ENCODE measurements around the gene ANKIB1.

Gene ANKIB1

GRCh38 chr7:92281031-92281430, 35.3 kb downstream of the ANKIB1 start:
- Histone ChIP-seq H3K9me3 (ENCODE audit: low read length) (peaks cover 6% of the 10 kb centered on the region), H3K4me1 (ENCODE audit: insufficient read depth, low read length) (no peaks in the 10 kb centered on the region), H3K4me3 (ENCODE audit: low read length) (no peak overlapping the region), H2AFZ (ENCODE audit: low read depth, low read length) (no peak overlapping the region), H3K27me3 (ENCODE audit: insufficient read depth, low read length) (no peaks in the 10 kb centered on the region), H3K36me3 (ENCODE audit: insufficient read depth, low read length) (no peaks in the 10 kb centered on the region)

DNA sequence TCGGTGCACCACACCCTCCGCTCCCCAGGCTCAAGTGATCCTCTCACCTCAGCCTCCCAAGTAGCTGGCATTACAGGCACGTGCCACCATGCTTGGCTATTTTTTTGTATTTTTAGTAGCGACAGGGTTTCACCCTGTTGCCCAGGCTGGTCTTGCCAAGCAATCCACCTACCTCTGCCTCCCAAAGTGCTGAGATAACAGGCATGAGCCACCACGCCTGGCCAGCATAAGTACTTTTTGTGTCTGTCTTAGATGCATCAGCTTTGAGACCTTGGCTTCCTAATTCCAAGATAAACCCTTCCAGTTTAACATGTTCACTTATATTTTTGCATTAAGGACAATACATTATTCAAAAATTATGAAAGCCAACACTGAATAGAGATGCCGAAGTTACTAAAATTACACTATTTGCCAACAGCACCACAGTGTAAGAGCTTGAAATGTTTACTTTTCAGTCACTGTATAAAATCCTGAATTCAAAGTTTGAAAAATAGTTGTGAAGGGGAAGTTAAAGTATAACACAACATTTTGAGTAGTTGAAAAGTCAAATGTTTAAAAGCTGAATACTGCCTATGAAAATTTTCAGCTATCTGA, 36.5 kb downstream of the ANKIB1 start:
- Histone ChIP-seq H3K36me3 (ENCODE audit: insufficient read depth, low read length) (no peaks in the 10 kb centered on the region), H3K4me3 (ENCODE audit: low read length) (no peak overlapping the region), H3K9me3 (ENCODE audit: low read length) (peaks cover 6% of the 10 kb centered on the region), H3K27me3 (ENCODE audit: insufficient read depth, low read length) (no peaks in the 10 kb centered on the region), H2AFZ (ENCODE audit: low read depth, low read length) (no peak overlapping the region), H3K4me1 (ENCODE audit: insufficient read depth, low read length) (no peaks in the 10 kb centered on the region)

- Histone ChIP-seq H3K36me3 (ENCODE audit: insufficient read depth, low read length) (no peaks in the 10 kb centered on the region), H2AFZ (ENCODE audit: low read depth, low read length) (no peak overlapping the region), H3K27me3 (ENCODE audit: insufficient read depth, low read length) (no peaks in the 10 kb centered on the region), H3K4me1 (ENCODE audit: insufficient read depth, low read length) (no peaks in the 10 kb centered on the region), H3K4me3 (ENCODE audit: low read length) (no peak overlapping the region), H3K9me3 (ENCODE audit: low read length) (peaks cover 6% of the 10 kb centered on the region)
Observed at GRCh38 chr7:92282930-92283329, 37.2 kb downstream of the ANKIB1 start.

DNA sequence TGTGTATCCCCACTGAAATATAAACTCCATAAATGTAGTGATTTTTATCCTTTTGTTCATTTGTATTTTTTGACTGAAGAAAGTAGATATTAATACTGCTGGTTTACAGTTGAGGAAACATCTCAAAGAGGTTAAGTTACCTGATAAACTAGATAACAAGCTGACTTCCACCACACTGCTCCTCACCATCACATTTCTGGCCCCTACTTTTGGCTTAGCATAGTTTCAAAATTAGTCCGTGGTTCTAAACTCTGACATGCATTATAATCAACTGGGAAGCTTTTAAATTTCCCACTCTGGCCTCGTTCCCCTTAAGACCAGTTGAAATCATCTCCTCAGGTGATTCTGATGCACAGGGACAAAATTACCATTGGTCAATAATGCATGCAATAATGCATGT, 43.5 kb downstream of the ANKIB1 start:
- Histone ChIP-seq H3K27me3 (ENCODE audit: insufficient read depth, low read length) (no peaks in the 10 kb centered on the region), H3K9me3 (ENCODE audit: low read length) (no peaks in the 10 kb centered on the region), H3K4me1 (ENCODE audit: insufficient read depth, low read length) (no peaks in the 10 kb centered on the region), H3K36me3 (ENCODE audit: insufficient read depth, low read length) (no peaks in the 10 kb centered on the region), H2AFZ (ENCODE audit: low read depth, low read length) (no peak overlapping the region), H3K4me3 (ENCODE audit: low read length) (no peak overlapping the region)

GRCh38 chr7:92292981-92293380, 47.2 kb downstream of the ANKIB1 start:
- Histone ChIP-seq H3K36me3 (ENCODE audit: insufficient read depth, low read length) (peaks cover 3% of the 10 kb centered on the region), H3K27me3 (ENCODE audit: insufficient read depth, low read length) (no peaks in the 10 kb centered on the region), H2AFZ (ENCODE audit: low read depth, low read length) (no peak overlapping the region), H3K4me1 (ENCODE audit: insufficient read depth, low read length) (peaks cover 5% of the 10 kb centered on the region), H3K9me3 (ENCODE audit: low read length) (no peaks in the 10 kb centered on the region), H3K4me3 (ENCODE audit: low read length) (no peak overlapping the region)

DNA sequence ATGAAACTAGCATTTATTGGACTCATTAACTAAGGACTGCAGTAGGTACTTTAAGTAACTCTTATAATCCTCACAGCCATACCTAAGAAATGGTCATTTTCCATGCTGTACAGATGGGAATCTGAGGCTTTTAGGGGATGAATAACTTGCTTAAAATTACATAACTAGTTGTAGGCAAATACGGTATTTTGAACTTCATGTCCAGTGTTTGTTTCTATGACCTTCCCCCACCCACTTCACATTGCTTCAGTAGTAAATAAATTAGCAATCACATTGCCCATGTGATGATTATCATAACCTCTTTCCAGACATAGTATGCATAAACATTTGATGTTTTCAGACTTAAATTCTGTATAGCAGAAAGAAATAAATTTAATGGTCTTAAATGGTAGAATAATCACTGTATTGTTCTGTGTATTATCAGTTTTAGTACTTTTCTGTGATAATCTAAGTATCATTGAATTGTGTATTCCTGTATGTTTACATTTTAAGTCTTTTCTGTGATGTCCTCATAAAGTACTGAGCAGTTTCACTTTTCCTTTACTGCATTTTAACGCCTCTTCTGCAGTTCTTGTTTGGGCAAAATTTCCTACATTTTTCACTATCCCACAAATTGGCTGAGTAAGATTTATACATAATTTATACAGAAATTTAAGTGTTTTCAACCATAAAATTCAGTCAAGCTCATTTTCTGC, 48.3 kb downstream of the ANKIB1 start:
- Histone ChIP-seq H3K4me1 (ENCODE audit: insufficient read depth, low read length) (peaks cover 5% of the 10 kb centered on the region), H3K36me3 (ENCODE audit: insufficient read depth, low read length) (peaks cover 3% of the 10 kb centered on the region), H3K9me3 (ENCODE audit: low read length) (no peaks in the 10 kb centered on the region), H3K27me3 (ENCODE audit: insufficient read depth, low read length) (no peaks in the 10 kb centered on the region), H3K4me3 (ENCODE audit: low read length) (no peak overlapping the region), H2AFZ (ENCODE audit: low read depth, low read length) (no peak overlapping the region)

DNA sequence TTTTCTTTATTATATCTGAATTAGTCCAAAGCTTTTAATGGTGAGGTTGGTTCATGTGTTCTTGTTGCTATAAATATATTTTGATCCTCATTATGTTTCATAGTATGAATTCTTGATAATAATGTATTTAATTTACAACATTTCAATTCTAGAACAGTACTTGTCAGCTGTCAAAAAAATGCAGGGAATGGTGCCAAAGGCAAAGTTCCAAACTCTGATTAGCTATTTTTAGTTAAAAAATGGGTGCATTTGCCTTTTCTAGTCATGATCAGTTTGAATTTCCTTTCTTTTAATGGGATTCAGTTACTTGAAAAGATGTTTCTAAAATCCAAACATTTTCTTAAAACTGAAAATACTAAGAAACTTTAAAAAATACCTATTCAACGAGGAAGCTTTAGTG, 49.6 kb downstream of the ANKIB1 start:
- Histone ChIP-seq H3K27me3 (ENCODE audit: insufficient read depth, low read length) (no peaks in the 10 kb centered on the region), H3K4me3 (ENCODE audit: low read length) (no peak overlapping the region), H3K36me3 (ENCODE audit: insufficient read depth, low read length) (peaks cover 9% of the 10 kb centered on the region)

GRCh38 chr7:92296235-92296634, 50.5 kb downstream of the ANKIB1 start:
- H3K9me3 ChIP-seq (ENCODE audit: low read length), result no peaks in the 10 kb centered on the region

More for the DNA sequence above, 49.6 kb downstream of the ANKIB1 start:
- Histone ChIP-seq H2AFZ (ENCODE audit: low read depth, low read length) (no peak overlapping the region), H3K9me3 (ENCODE audit: low read length) (no peaks in the 10 kb centered on the region), H3K4me1 (ENCODE audit: insufficient read depth, low read length) (peaks cover 5% of the 10 kb centered on the region)

GRCh38 chr7:92296880-92297445, 51.2 kb downstream of the ANKIB1 start:
- Histone ChIP-seq H3K4me1 (ENCODE audit: insufficient read depth, low read length) (peaks cover 5% of the 10 kb centered on the region), H3K36me3 (ENCODE audit: insufficient read depth, low read length) (peaks cover 11% of the 10 kb centered on the region), H2AFZ (ENCODE audit: low read depth, low read length) (no peak overlapping the region), H3K9me3 (ENCODE audit: low read length) (no peaks in the 10 kb centered on the region), H3K27me3 (ENCODE audit: insufficient read depth, low read length) (no peaks in the 10 kb centered on the region), H3K4me3 (ENCODE audit: low read length) (no peak overlapping the region)

More at GRCh38 chr7:92296235-92296634, 50.5 kb downstream of the ANKIB1 start:
- H3K4me3 ChIP-seq (ENCODE audit: low read length), result no peak overlapping the region
- no peaks in the 10 kb centered on the region for H3K27me3 ChIP-seq (ENCODE audit: insufficient read depth, low read length)
- peaks cover 11% of the 10 kb centered on the region for H3K36me3 ChIP-seq (ENCODE audit: insufficient read depth, low read length)
- peaks cover 5% of the 10 kb centered on the region for H3K4me1 ChIP-seq (ENCODE audit: insufficient read depth, low read length)
- no peak overlapping the region for H2AFZ ChIP-seq (ENCODE audit: low read depth, low read length)

- Histone ChIP-seq H3K4me3 (ENCODE audit: low read length) (no peak overlapping the region), H3K4me1 (ENCODE audit: insufficient read depth, low read length) (peaks cover 5% of the 10 kb centered on the region), H2AFZ (ENCODE audit: low read depth, low read length) (no peak overlapping the region), H3K27me3 (ENCODE audit: insufficient read depth, low read length) (no peaks in the 10 kb centered on the region), H3K9me3 (ENCODE audit: low read length) (no peaks in the 10 kb centered on the region), H3K36me3 (ENCODE audit: insufficient read depth, low read length) (peaks cover 11% of the 10 kb centered on the region)
Observed at GRCh38 chr7:92297736-92298135, 52.0 kb downstream of the ANKIB1 start.

DNA sequence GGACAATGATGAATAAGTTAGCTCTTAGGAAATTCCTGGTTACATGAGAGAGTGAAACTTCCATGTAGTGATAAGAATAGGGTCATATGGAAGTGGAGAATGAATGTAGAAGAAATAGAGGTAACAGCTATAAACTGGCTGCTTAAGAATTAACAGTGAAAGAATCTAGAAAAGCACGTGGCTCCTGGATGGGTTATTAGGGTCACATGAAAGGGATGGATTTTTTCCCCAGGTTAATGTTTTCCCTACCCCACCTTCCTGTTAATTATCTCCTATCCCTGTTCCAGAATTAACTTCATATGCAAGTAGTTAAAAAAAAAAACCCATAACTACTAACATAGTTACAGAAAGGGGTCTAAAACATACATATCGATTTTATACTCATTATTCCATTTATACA, 58.0 kb downstream of the ANKIB1 start:
- no peaks in the 10 kb centered on the region for H3K4me1 ChIP-seq (ENCODE audit: insufficient read depth, low read length)

GRCh38 chr7:92304406-92304893, 58.7 kb downstream of the ANKIB1 start:
- Histone ChIP-seq H2AFZ (ENCODE audit: low read depth, low read length) (no peak overlapping the region), H3K36me3 (ENCODE audit: insufficient read depth, low read length) (peaks cover 26% of the 10 kb centered on the region), H3K4me1 (ENCODE audit: insufficient read depth, low read length) (no peaks in the 10 kb centered on the region), H3K9me3 (ENCODE audit: low read length) (no peaks in the 10 kb centered on the region), H3K27me3 (ENCODE audit: insufficient read depth, low read length) (no peaks in the 10 kb centered on the region), H3K4me3 (ENCODE audit: low read length) (no peak overlapping the region)

More for the DNA sequence above, 58.0 kb downstream of the ANKIB1 start:
- no peak overlapping the region for H2AFZ ChIP-seq (ENCODE audit: low read depth, low read length)
- no peaks in the 10 kb centered on the region for H3K9me3 ChIP-seq (ENCODE audit: low read length)
- no peaks in the 10 kb centered on the region for H3K27me3 ChIP-seq (ENCODE audit: insufficient read depth, low read length)
- H3K36me3 ChIP-seq (ENCODE audit: insufficient read depth, low read length), result peaks cover 22% of the 10 kb centered on the region
- H3K4me3 ChIP-seq (ENCODE audit: low read length), result no peak overlapping the region

DNA sequence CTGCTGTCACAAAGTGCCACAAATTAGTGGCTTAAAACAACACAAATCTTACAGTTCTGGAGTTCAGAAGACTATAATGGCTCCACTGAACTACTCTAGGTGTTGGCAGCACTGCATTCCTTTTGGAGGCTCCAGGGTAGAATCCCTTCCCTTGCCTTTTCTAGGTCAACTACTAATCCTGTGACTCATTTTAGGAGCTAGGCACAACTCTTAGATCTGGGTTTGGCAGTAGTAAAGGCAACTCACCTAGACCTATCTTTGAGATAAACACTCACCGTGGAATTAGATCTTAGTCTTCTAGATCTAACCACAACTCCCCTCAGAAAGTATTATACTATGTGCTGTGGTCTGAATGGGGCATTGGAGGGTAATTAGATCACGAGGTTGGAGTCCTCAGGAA, 60.4 kb downstream of the ANKIB1 start:
- no peaks in the 10 kb centered on the region for H3K27me3 ChIP-seq (ENCODE audit: insufficient read depth, low read length)
- no peaks in the 10 kb centered on the region for H3K9me3 ChIP-seq (ENCODE audit: low read length)
- H3K4me1 ChIP-seq (ENCODE audit: insufficient read depth, low read length), result no peaks in the 10 kb centered on the region
- H2AFZ ChIP-seq (ENCODE audit: low read depth, low read length), result no peak overlapping the region
- peaks cover 20% of the 10 kb centered on the region for H3K36me3 ChIP-seq (ENCODE audit: insufficient read depth, low read length)
- no peak overlapping the region for H3K4me3 ChIP-seq (ENCODE audit: low read length)

Measured in neuron (in vitro differentiated cells).